KBM-7 (cell line): ENCODE measurements around the gene NANOS2.

Experiments used
- DNase-seq: peaks from one replicate; pipeline ENCODE4 v3.0.0-alpha.2; 2015
- in situ Hi-C: fragments of 300-500 bp; cut with MboI; formaldehyde crosslinking; loops from 2 replicates; pipeline ENCODE4 v1.14.3; 2020; ENCODE audit warnings: low sequenced_read_pairs, low pct_unique_long_range_greater_than_20kb, mixed read lengths

Gene NANOS2

GRCh38 chr19:45933759-45934158 lies 19.2 kb upstream of the NANOS2 start:
- in situ Hi-C loops, result no loop called here
- DNase-seq, result no peak

GRCh38 chr19:45931055-45931454 lies 16.5 kb upstream of the NANOS2 start:
- in situ Hi-C loops, result no loop called here
- DNase-seq, result no peak

- DNase-seq, result no peak
- in situ Hi-C loops, result no loop called here
Observed at GRCh38 chr19:45929247-45929646, 14.7 kb upstream of the NANOS2 start.

- in situ Hi-C loops, result no loop called here
- peak; percentile 92 for DNase-seq
Observed at GRCh38 chr19:45927565-45928261, 13.1 kb upstream of the NANOS2 start.

- in situ Hi-C loops, result no loop called here
- DNase-seq, result no peak
Observed at GRCh38 chr19:45924891-45925447, 10.4 kb upstream of the NANOS2 start.

- DNase-seq, result peak; percentile 28
- in situ Hi-C loops, result no loop called here
Observed at GRCh38 chr19:45922281-45922680, 7.7 kb upstream of the NANOS2 start.

- in situ Hi-C loops, result no loop called here
- DNase-seq, result peak; percentile 26
Observed at GRCh38 chr19:45920458-45920857, 5.9 kb upstream of the NANOS2 start.

GRCh38 chr19:45919678-45920077 lies 5.1 kb upstream of the NANOS2 start:
- no peak for DNase-seq
- in situ Hi-C loops, result no loop called here

- no peak for DNase-seq
- in situ Hi-C loops, result no loop called here
Observed at GRCh38 chr19:45918721-45919120, 4.1 kb upstream of the NANOS2 start.

GRCh38 chr19:45917421-45918091 lies 3.0 kb upstream of the NANOS2 start:
- in situ Hi-C loops, result no loop called here

GRCh38 chr19:45911291-45911690 lies 3.3 kb downstream of the NANOS2 start:
- no peak for DNase-seq
- in situ Hi-C loops, result no loop called here

More at GRCh38 chr19:45917421-45918091, 3.0 kb upstream of the NANOS2 start:
- DNase-seq, result no peak

GRCh38 chr19:45908956-45909355 lies 5.6 kb downstream of the NANOS2 start:
- in situ Hi-C loops, result no loop called here
- no peak for DNase-seq

GRCh38 chr19:45906221-45906620 lies 8.4 kb downstream of the NANOS2 start:
- in situ Hi-C loops, result no loop called here
- DNase-seq, result no peak

GRCh38 chr19:45905011-45905410 lies 9.6 kb downstream of the NANOS2 start:
- no peak for DNase-seq
- in situ Hi-C loops, result no loop called here

- in situ Hi-C loops, result no loop called here
- peak; percentile 97 for DNase-seq
Observed at GRCh38 chr19:45902651-45903625, 11.6 kb downstream of the NANOS2 start.

- in situ Hi-C loops, result no loop called here
- no peak for DNase-seq
Observed at GRCh38 chr19:45901912-45902650, 12.5 kb downstream of the NANOS2 start, which contains the start of gene MYPOP. TSS of gene MYPOP (minus strand) at chr19:45902613. CDS start at chr19:45901773, 840 bp downstream.

- no peak for DNase-seq
- in situ Hi-C loops, result no loop called here
Observed at GRCh38 chr19:45901432-45901911, 13.1 kb downstream of the NANOS2 start.

GRCh38 chr19:45900738-45901431 lies 13.7 kb downstream of the NANOS2 start:
- in situ Hi-C loops, result no loop called here
- DNase-seq, result no peak
